GM19193 (cell line): ENCODE data around the gene KRT73.

ENCODE experiments used
- POLR2A ChIP-seq: IDR thresholded peaks from 4 replicates; pipeline ENCODE4 v1.6.1; 2011; ENCODE audit not compliant: insufficient read depth, insufficient read length; ENCODE audit errors: extremely low read depth

The KRT73 gene

DNA sequence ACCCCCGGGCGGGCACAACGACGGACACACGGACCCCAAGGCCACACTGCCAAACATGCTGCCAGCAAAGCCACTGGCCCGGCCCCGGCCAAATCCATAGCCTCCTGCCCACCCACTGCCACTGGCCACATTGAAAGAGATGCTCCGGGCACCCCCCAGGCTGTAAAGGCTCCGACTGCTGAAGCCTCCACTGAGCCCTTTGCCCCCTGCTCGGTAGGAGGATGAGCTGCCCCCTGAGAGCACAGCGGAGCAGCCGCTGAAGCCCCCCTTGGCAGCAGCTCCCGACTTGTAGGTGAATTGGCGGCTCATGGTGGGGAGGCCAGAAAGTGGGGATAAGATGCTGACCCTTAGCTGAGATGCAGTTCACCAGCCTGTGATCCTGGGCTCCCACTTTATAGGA lies at the start of gene KRT73:
TSS of gene KRT73 (minus strand) at position 344 of the 400 bp plus-strand sequence. CDS start at position 309, 35 bp downstream.
- TF ChIP-seq POLR2A, result no peak

GRCh38 chr12:52667931-52668330 lies 49.6 kb upstream of the KRT73 start:
- no peak for TF ChIP-seq POLR2A

DNA sequence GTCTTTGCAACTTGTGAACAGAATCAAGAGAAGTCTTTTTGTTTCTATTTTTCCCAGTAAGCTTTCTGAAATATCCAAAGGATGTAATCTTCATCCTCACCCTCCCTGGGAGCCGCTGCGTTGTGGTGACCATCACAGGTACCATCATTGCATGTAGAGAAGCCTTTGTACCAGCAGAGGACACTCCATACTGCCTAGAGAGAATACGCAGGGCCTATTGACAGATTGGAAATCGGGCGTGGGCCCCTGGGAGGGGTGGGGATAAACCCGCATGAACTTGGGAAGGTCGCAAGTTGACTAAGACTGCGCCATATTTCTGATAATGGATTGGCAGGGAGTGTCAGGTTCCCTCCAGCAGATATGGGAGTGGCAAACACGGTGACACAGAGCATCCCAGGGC lies 49.1 kb upstream of the KRT73 start:
- TF ChIP-seq POLR2A, result no peak

GRCh38 chr12:52666471-52666870 lies 48.1 kb upstream of the KRT73 start:
- no peak for TF ChIP-seq POLR2A

GRCh38 chr12:52663420-52663819 lies 45.1 kb upstream of the KRT73 start:
- TF ChIP-seq POLR2A, result no peak

DNA sequence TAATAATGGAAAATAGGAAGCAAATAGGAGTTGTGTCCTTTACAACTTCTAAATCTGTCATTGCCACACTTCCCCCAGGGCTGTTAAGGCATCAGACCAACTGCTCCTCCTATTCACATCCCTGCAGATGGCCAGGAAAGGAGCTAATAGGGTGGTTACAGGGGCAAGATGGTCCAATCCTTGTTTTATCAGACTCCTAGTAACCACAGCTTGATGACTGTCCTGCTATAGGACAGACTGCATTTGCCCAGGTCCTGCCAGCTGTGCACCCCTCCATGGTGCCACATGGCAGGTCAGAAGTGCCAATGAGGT lies 44.5 kb upstream of the KRT73 start:
- TF ChIP-seq POLR2A, result no peak

DNA sequence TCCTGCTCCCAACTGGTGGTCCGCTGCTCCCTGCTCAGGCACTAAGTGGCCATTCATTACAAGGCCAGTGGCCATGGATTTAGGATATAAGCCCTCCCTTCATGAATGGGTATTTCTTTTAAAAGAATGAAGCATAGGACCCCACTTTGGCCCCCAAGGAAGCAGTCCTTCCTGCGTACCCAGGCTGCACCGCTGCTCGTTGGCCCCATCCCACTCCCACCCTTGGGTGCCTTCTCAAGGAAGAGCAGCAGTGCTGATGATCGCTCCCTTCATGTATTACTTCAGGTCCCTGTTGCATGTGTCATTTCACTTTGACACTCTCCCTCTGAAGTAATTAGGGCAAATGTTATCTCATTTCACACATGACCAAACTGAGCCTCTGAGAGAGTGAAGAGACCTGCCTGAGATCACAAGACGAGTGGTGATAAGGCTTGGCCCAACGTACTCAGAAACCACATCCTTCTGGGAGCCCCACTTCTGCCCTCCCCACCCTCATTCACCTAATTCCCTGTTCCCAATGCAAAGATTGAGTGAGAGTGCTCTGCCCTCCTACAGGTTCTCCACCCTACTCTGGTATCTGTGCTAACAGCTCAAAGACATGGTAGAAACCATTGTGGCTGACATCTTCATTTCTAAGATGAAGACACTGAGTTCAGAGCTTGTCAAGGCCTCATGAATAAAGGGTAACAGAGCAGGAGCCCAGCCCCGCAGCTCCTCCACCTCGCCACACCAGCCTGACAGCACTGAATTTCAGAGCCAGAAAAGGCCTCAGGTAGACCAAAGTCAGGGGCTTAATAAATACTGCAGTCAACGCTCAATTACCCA lies 43.9 kb upstream of the KRT73 start:
- no peak for TF ChIP-seq POLR2A

GRCh38 chr12:52661668-52662067 lies 43.3 kb upstream of the KRT73 start:
- no peak for TF ChIP-seq POLR2A

GRCh38 chr12:52660934-52661499 lies 42.7 kb upstream of the KRT73 start:
- no peak for TF ChIP-seq POLR2A

DNA sequence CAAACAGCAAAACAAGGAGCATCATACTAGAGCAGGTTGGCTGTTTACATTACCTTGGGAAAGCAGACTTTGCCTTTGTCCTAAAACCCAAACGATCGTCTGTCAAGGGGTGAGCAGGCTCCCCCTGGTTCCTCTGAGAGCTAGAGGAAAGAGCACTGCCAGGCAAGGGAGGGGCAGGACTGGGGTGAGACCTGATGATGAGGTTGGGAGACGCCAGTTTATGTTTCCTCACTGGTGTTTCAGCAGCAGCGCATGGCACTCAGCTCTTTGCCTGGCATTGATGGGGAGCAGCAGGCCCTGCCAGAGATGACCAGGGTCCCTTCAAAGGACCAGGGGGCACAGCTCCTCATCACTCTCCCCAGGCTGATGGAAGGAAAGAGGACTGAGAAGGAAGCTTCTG lies 41.6 kb upstream of the KRT73 start:
- TF ChIP-seq POLR2A, result no peak

- TF ChIP-seq POLR2A, result no peak
Measured at GRCh38 chr12:52659395-52659794, 41.0 kb upstream of the KRT73 start.

GRCh38 chr12:52658196-52658595 lies 39.8 kb upstream of the KRT73 start:
- TF ChIP-seq POLR2A, result no peak

GRCh38 chr12:52657250-52657902 lies 39.0 kb upstream of the KRT73 start:
- no peak for TF ChIP-seq POLR2A

DNA sequence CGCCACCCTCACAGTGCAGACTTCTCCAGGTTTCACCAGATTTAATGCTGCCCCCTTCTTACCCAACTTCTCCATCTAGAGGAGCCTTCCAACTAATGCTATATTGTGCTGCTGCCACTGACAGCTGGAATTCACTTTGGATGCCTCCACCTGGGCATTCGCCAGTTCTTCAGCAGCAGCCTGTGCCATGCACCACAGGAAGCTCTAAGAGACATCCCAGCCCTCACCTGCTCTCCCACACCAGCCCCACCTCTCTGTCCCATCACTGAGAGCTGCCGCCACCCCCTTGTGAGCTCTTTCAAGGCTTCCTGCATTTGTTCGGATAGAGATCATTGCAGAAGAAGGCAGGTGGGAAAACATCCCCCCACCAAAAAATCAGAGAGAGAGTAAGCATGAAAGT lies 38.3 kb upstream of the KRT73 start:
- TF ChIP-seq POLR2A, result no peak

- no peak for TF ChIP-seq POLR2A
Measured at GRCh38 chr12:52655720-52656124, 37.4 kb upstream of the KRT73 start.

DNA sequence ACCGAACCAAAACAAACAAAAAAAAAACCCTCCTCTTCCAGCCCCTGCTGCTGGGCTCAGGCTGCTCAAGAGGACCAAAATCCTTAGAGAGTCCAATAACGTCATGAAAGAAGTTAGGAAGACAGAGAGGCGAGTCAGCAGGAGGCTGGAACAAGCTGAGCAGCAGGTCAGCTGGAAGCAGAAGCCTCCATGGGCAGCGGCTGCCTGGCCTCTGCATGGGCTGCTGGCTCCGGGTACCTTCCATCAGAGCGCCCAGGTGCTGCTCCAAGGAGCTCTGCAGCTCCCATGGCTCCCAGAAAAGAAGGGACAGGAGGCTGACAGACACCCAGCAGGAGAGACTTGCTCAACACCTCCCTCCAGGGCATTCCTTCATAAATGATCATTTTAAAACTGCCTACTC lies 36.9 kb upstream of the KRT73 start:
- no peak for TF ChIP-seq POLR2A
